ENCODE results near the gene PSG1.

DNA sequence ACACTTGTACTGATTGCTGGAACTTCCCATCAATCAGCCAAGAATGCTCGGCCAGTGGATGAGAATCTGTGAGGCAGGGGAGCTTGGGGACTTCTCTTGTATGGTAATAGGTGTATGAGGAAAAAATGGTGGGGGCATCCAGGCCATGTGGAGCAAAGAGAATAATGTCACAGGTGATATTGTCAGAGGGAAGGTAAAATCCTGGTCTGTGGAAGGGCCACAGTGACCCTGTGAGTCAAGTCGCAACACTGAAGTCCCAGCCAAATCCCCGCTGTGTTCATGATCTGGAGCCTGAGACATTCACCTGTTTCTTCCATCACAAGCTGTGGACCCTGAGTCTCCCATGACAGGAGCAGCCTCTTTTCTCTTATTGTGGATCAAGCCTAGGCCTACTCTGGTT, 49.4 kb upstream of the PSG1 start:
- TF ChIP-seq, protein P1, sequence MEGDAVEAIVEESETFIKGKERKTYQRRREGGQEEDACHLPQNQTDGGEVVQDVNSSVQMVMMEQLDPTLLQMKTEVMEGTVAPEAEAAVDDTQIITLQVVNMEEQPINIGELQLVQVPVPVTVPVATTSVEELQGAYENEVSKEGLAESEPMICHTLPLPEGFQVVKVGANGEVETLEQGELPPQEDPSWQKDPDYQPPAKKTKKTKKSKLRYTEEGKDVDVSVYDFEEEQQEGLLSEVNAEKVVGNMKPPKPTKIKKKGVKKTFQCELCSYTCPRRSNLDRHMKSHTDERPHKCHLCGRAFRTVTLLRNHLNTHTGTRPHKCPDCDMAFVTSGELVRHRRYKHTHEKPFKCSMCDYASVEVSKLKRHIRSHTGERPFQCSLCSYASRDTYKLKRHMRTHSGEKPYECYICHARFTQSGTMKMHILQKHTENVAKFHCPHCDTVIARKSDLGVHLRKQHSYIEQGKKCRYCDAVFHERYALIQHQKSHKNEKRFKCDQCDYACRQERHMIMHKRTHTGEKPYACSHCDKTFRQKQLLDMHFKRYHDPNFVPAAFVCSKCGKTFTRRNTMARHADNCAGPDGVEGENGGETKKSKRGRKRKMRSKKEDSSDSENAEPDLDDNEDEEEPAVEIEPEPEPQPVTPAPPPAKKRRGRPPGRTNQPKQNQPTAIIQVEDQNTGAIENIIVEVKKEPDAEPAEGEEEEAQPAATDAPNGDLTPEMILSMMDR (IDR thresholded peaks at IDR 0.05) = no peak
- TF ChIP-seq POLR2A (IDR thresholded peaks at IDR 0.05) (no peak), POLR2AphosphoS5 (IDR thresholded peaks at IDR 0.05; ENCODE audit: insufficient read depth in 1 of 2, low read depth in 1 of 2) (no peak)

Measured in vagina (tissue), 2 donors.